GM23248 (cell line): ENCODE measurements around the gene BUD31.

Experiments
- EZH2 ChIP-seq: fragments of 200-600 bp; sonication (generic); IDR thresholded peaks from 2 replicates; pipeline ENCODE4 v1.6.1; 2018; ENCODE audit warnings: antibody characterized with exemption, mild to moderate bottlenecking; ENCODE audit not compliant: insufficient read depth, poor library complexity, severe bottlenecking
- EZH2phosphoT487 ChIP-seq: fragments of 200-600 bp; sonication (generic); IDR thresholded peaks from 2 replicates; pipeline ENCODE4 v1.6.1; 2018; ENCODE audit warnings: antibody characterized with exemption, moderate library complexity, mild to moderate bottlenecking, low read depth; ENCODE audit not compliant: insufficient read depth

DNA sequence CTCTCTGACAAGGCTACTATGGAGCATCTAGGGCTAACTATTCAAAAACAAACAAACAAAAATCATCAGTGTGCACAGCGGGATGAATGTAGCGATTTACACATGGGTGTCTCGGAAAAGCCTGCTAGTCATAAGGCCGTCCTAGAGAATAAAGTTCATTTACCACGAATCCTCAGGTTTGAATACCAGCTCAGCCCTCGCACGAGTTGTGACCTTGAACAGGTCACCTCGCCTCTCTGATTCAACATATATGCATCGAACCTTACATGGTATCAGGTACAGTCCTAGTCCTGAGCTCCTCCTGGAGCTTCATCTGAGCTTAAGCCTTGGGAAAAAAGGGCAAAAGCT, 56.6 kb downstream of the BUD31 start:
- no peak for TF ChIP-seq EZH2
- no peak for TF ChIP-seq EZH2phosphoT487
